B cell (primary cell): ENCODE measurements around the gene ALG1L2.
"Not testable (repeated sequence)": the region's sequence is repeated elsewhere in the genome, so short reads cannot be mapped to it uniquely, and the experiment has no call there.

ENCODE experiments used
- CTCF ChIP-seq: fragments of 200-600 bp; IDR thresholded peaks from one replicate; pipeline ENCODE4 v1.8.0; 2022; ENCODE audit warnings: antibody characterized with exemption, mild to moderate bottlenecking
- EZH2 ChIP-seq: IDR thresholded peaks from 2 replicates; pipeline ENCODE4 v1.6.1; 2012; ENCODE audit warnings: borderline replicate concordance, low read depth, mild to moderate bottlenecking, moderate library complexity, low read length; ENCODE audit not compliant: insufficient read depth, poor library complexity, severe bottlenecking

GRCh38 chr3:130119824-130120223 is 38.2 kb downstream of the ALG1L2 start:
- not testable (repeated sequence) for TF ChIP-seq CTCF, EZH2
